ENCODE results near the gene ATIC. TPM values are rescaled to one million over a fixed set of nuclear protein-coding genes. Genes with fewer than 3 reads are reported as not detected.

ATIC gene
- total RNA-seq, result 55.0 TPM
- long read RNA-seq, transcript ATIC-205 (15 exons, 2,275 nt), result minor isoform, 7 of 43 reads
- long read RNA-seq, transcript ATIC-201 (16 exons, 2,213 nt), result major isoform, 29 of 43 reads
- long read RNA-seq, partial matches to known transcripts, result 2 of 43 reads
- long read RNA-seq, other reads (novel, unspliced or antisense), result 3 of 43 reads

GRCh38 chr2:215311625-215312396, at the start of gene ATIC:
Gene ATIC, plus strand, starts transcription at chr2:215312059. Its CDS starts 84 bp downstream, at chr2:215312143.
- ATAC-seq (peak; percentile 99), DNase-seq (ENCODE audit: missing footprints) (peak; percentile 97)
- intact Hi-C loops (cut with DNase I), result loop anchor here (5.0 kb wide), 1 partner anchor 505 kb away; the partner anchor contains the start of gene BARD1

GRCh38 chr2:215262303-215262702, 49.6 kb upstream of the ATIC start:
- ATAC-seq (no peak), DNase-seq (ENCODE audit: missing footprints) (no peak)
- intact Hi-C loops (cut with DNase I), result no loop called here

GRCh38 chr2:215262741-215263362, 49.0 kb upstream of the ATIC start:
- DNase-seq (ENCODE audit: missing footprints) (no peak), ATAC-seq (no peak)
- intact Hi-C loops (cut with DNase I), result no loop called here

- DNase-seq (ENCODE audit: missing footprints), result no peak
- intact Hi-C loops (cut with DNase I), result no loop called here
- no peak for ATAC-seq
Measured at GRCh38 chr2:215264374-215264773, 47.5 kb upstream of the ATIC start.

- DNase-seq (ENCODE audit: missing footprints) (no peak), ATAC-seq (no peak)
- intact Hi-C loops (cut with DNase I), result loop anchor here (2.0 kb wide), 1 partner anchor 309 kb away; no protein-coding TSS in a partner anchor
Measured at GRCh38 chr2:215269397-215270117, 42.3 kb upstream of the ATIC start.

GRCh38 chr2:215270118-215270451, 41.8 kb upstream of the ATIC start:
- intact Hi-C loops (cut with DNase I), result no loop called here
- DNase-seq (ENCODE audit: missing footprints) (no peak), ATAC-seq (no peak)

GRCh38 chr2:215271446-215271845, 40.4 kb upstream of the ATIC start:
- ATAC-seq, result no peak
- DNase-seq (ENCODE audit: missing footprints), result no peak
- intact Hi-C loops (cut with DNase I), result no loop called here

GRCh38 chr2:215272918-215273317, 38.9 kb upstream of the ATIC start:
- intact Hi-C loops (cut with DNase I), result no loop called here
- no peak for ATAC-seq
- DNase-seq (ENCODE audit: missing footprints), result no peak

GRCh38 chr2:215274829-215275228, 37.0 kb upstream of the ATIC start:
- ATAC-seq (no peak), DNase-seq (ENCODE audit: missing footprints) (no peak)
- intact Hi-C loops (cut with DNase I), result no loop called here

GRCh38 chr2:215275824-215276223, 36.0 kb upstream of the ATIC start:
- intact Hi-C loops (cut with DNase I), result no loop called here
- ATAC-seq (no peak), DNase-seq (ENCODE audit: missing footprints) (no peak)

GRCh38 chr2:215277944-215278343, 33.9 kb upstream of the ATIC start:
- intact Hi-C loops (cut with DNase I), result no loop called here
- ATAC-seq, result no peak
- no peak for DNase-seq (ENCODE audit: missing footprints)

- intact Hi-C loops (cut with DNase I), result no loop called here
- DNase-seq (ENCODE audit: missing footprints) (no peak), ATAC-seq (no peak)
Measured at GRCh38 chr2:215280326-215280725, 31.5 kb upstream of the ATIC start.

GRCh38 chr2:215283221-215283620, 28.6 kb upstream of the ATIC start:
- no peak for ATAC-seq
- DNase-seq (ENCODE audit: missing footprints), result no peak
- intact Hi-C loops (cut with DNase I), result no loop called here

- DNase-seq (ENCODE audit: missing footprints) (no peak), ATAC-seq (no peak)
- intact Hi-C loops (cut with DNase I), result no loop called here
Measured at GRCh38 chr2:215286309-215286708, 25.6 kb upstream of the ATIC start.

GRCh38 chr2:215288112-215288815, 23.6 kb upstream of the ATIC start:
- no peak for ATAC-seq

GRCh38 chr2:215290980-215291599, 20.8 kb upstream of the ATIC start:
- no peak for DNase-seq (ENCODE audit: missing footprints)
- ATAC-seq, result no peak
- intact Hi-C loops (cut with DNase I), result no loop called here

More at GRCh38 chr2:215288112-215288815, 23.6 kb upstream of the ATIC start:
- intact Hi-C loops (cut with DNase I), result no loop called here
- DNase-seq (ENCODE audit: missing footprints), result no peak

- ATAC-seq, result no peak
- intact Hi-C loops (cut with DNase I), result no loop called here
- DNase-seq (ENCODE audit: missing footprints), result no peak
Measured at GRCh38 chr2:215293879-215294278, 18.0 kb upstream of the ATIC start.

- DNase-seq (ENCODE audit: missing footprints) (no peak), ATAC-seq (peak; percentile 80)
- intact Hi-C loops (cut with DNase I), result no loop called here
Measured at GRCh38 chr2:215299337-215299859, 12.5 kb upstream of the ATIC start.
